Measurements from ENCODE around the gene MYOZ3.

The MYOZ3 gene

GRCh38 chr5:150616024-150616470, 45.0 kb upstream of the MYOZ3 start:
- TF ChIP-seq CTCF (IDR thresholded peaks at IDR 0.05; ENCODE audit: insufficient read depth, low read depth, low read length, missing control alignments), result no peak
- DNase-seq (ENCODE audit: low read depth), result no peak
- no peak overlapping the region for H3K4me3 ChIP-seq (ENCODE audit: low read depth, low read length)

- no peak for TF ChIP-seq CTCF (IDR thresholded peaks at IDR 0.05; ENCODE audit: insufficient read depth, low read depth, low read length, missing control alignments)
- no peak for DNase-seq (ENCODE audit: low read depth)
- no peak overlapping the region for H3K4me3 ChIP-seq (ENCODE audit: low read depth, low read length)
These were observed 44.5 kb upstream of the MYOZ3 start for GRCh38 chr5:150616506-150616905.

GRCh38 chr5:150618163-150618562, 42.9 kb upstream of the MYOZ3 start:
- no peak for DNase-seq (ENCODE audit: low read depth)
- no peak overlapping the region for H3K4me3 ChIP-seq (ENCODE audit: low read depth, low read length)
- no peak for TF ChIP-seq CTCF (IDR thresholded peaks at IDR 0.05; ENCODE audit: insufficient read depth, low read depth, low read length, missing control alignments)

GRCh38 chr5:150618588-150619281, 42.3 kb upstream of the MYOZ3 start:
- no peak for TF ChIP-seq CTCF (IDR thresholded peaks at IDR 0.05; ENCODE audit: insufficient read depth, low read depth, low read length, missing control alignments)
- DNase-seq (ENCODE audit: low read depth), result no peak
- H3K4me3 ChIP-seq (ENCODE audit: low read depth, low read length), result no peak overlapping the region

GRCh38 chr5:150619359-150620230, 41.5 kb upstream of the MYOZ3 start:
- no peak for TF ChIP-seq CTCF (IDR thresholded peaks at IDR 0.05; ENCODE audit: insufficient read depth, low read depth, low read length, missing control alignments)
- DNase-seq (ENCODE audit: low read depth), result no peak
- no peak overlapping the region for H3K4me3 ChIP-seq (ENCODE audit: low read depth, low read length)

GRCh38 chr5:150621301-150621700, 39.8 kb upstream of the MYOZ3 start:
- no peak for TF ChIP-seq CTCF (IDR thresholded peaks at IDR 0.05; ENCODE audit: insufficient read depth, low read depth, low read length, missing control alignments)
- no peak for DNase-seq (ENCODE audit: low read depth)
- H3K4me3 ChIP-seq (ENCODE audit: low read depth, low read length), result no peak overlapping the region
